HUES48 (cell line): Measurements from ENCODE around the gene NCOA6.
"Not testable (repeated sequence)": the region's sequence is repeated elsewhere in the genome, so short reads cannot be mapped to it uniquely, and the experiment has no call there.

Experiments
- H3K27ac ChIP-seq: one replicate; pipeline ENCODE4 v1.7.0; 2013; ENCODE audit warnings: low read depth, low read length, inconsistent platforms
- H3K27me3 ChIP-seq: 2 replicates; pipeline ENCODE4 v1.6.1; 2013; ENCODE audit warnings: mild to moderate bottlenecking, low read length; ENCODE audit not compliant: control insufficient read depth, insufficient read depth
- H3K36me3 ChIP-seq: 2 replicates; pipeline ENCODE4 v1.6.1; 2013; ENCODE audit warnings: low read length; ENCODE audit not compliant: control insufficient read depth, insufficient read depth
- H3K4me1 ChIP-seq: 2 replicates; pipeline ENCODE4 v1.6.1; 2013; ENCODE audit warnings: mild to moderate bottlenecking, low read length; ENCODE audit not compliant: control insufficient read depth, insufficient read depth
- H3K4me3 ChIP-seq: 2 replicates; pipeline ENCODE4 v1.5.1; 2013; ENCODE audit warnings: mild to moderate bottlenecking, low read depth, low read length
- H3K9ac ChIP-seq: 2 replicates; pipeline ENCODE4 v1.6.1; 2013; ENCODE audit warnings: mild to moderate bottlenecking, low read depth, low read length, moderate library complexity
- H3K9me3 ChIP-seq: 2 replicates; pipeline ENCODE4 v1.6.1; 2013; ENCODE audit warnings: low read length; ENCODE audit not compliant: control insufficient read depth, insufficient read depth

The NCOA6 gene

DNA sequence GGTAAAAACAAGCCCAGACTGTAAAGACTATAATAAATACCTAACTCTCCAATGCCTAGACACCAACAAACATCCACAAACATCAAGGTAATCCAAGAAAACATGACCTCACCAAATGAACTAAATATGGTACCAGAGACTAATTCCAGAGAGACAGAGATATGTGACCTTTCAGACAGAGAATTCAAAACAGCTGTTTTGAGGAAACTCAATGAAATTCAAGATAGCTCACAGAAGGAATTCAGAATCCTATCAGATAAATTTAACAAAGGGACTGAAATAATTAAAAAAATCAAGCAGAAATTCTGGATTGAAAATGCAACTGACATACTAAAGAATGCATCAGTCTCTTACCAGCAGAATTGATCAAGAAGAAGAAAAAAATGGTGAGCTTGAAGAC lies 26.6 kb downstream of the NCOA6 start:
- Histone ChIP-seq H3K27ac (no peak overlapping the region), H3K9ac (no peak overlapping the region), H3K4me1 (0 out of 2 replicates have a peak, but pooled peaks cover 3% of the 10 kb centered on the region), H3K36me3 (no peaks in the 10 kb centered on the region), H3K27me3 (no peaks in the 10 kb centered on the region), H3K4me3 (no peak overlapping the region), H3K9me3 (no peaks in the 10 kb centered on the region)

DNA sequence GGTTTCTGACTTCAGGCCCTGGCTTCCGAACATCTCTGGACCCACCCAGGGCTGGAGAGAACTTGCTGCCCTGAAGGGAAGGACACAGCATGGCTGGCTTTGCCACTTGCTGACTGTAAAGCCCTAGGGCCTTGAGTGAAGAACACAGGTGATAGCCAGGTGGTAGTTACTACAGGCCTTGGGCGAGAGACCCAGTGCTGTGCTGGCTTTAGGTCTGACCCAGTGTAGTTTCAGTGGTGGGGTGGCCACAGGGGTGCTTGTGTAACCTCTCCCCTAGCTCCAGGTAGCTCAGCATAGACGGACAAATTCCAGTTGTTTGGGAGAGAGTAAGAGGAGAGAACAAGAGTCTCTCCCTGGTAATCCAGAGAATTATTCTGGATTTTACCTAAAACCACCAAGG lies 27.1 kb downstream of the NCOA6 start:
- Histone ChIP-seq H3K4me3 (no peak overlapping the region), H3K9ac (no peak overlapping the region), H3K36me3 (no peaks in the 10 kb centered on the region)

DNA sequence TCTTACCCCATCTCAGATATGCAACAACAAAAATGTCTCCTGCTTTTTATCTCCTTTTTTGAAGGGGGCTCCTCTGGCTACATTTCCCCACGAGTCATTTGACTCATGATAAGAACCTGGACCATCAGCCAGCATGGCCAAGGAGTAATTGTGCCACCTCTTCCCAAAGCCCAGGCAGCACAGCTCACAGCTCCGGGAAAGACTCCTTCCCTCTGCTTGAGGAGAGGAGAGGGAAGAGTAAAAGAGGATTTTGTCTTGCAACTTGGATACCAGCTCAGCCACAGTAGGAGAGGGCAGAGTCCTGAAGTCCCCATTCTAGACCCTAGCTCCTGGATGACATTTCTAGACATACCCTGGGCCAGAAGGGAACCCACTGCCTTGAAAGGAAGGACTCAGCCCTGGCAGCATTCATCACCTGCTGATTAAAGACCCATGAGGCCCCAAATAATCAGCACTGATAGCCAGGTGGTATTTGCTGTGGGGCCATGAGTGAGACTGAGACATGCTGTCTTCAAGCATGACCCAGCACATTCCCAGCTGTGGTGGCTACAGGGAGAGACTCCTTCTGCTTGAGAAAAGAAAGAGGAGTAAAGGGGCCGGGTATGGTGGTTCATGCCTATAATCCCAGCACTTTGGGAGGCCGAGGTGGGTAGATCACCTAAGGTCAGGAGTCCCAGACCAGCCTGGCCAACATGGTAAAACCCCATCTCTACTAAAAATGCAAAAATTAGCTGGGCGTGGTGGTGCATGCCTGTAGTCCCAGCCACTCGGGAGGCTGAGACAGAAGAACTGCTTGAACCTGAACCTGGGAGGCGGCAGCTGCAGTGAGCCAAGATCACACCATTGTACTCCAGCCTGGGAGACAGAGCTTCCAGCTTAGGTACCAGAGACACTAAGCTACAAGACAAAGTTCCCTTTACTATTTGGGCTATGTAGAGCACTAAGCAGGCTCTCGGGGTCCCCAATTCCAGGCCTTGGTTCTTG lies 28.1 kb downstream of the NCOA6 start:
- Histone ChIP-seq H3K9ac (no peak overlapping the region), H3K4me1 (0 out of 2 replicates have a peak, but pooled peaks cover 3% of the 10 kb centered on the region), H3K27ac (no peak overlapping the region), H3K27me3 (no peaks in the 10 kb centered on the region), H3K9me3 (no peaks in the 10 kb centered on the region), H3K4me3 (no peak overlapping the region), H3K36me3 (no peaks in the 10 kb centered on the region)

More for the DNA sequence above, 27.1 kb downstream of the NCOA6 start:
- Histone ChIP-seq H3K9me3 (no peaks in the 10 kb centered on the region), H3K27me3 (no peaks in the 10 kb centered on the region), H3K27ac (no peak overlapping the region), H3K4me1 (0 out of 2 replicates have a peak, but pooled peaks cover 3% of the 10 kb centered on the region)

DNA sequence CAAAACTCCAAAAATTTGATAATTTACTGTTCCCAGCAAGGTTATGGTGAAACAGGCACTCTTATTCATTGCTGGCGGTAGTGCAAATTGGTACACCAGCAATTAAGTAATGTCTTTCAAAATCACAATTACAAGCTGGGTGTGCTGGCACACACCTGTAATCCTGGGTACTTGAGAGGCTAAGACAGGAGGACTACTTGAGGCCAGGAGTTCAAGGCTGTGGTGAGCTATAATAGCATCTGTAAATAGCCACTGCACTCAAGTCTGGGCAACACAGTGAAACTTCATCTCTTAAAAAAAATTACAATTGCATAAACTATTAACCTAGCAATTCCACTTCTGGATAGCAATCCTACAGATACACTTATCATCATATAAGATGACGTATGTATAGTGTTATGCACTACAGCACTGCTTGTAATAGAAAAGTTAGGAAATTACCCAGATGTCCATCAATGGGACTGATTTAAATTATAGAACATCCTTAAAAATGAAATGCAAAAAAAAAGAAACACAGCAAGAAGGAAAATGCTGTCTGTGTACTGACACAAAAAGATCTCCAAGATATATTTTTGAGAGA lies 31.4 kb downstream of the NCOA6 start:
- no peak overlapping the region for H3K9ac ChIP-seq
- H3K4me3 ChIP-seq: no peak overlapping the region

DNA sequence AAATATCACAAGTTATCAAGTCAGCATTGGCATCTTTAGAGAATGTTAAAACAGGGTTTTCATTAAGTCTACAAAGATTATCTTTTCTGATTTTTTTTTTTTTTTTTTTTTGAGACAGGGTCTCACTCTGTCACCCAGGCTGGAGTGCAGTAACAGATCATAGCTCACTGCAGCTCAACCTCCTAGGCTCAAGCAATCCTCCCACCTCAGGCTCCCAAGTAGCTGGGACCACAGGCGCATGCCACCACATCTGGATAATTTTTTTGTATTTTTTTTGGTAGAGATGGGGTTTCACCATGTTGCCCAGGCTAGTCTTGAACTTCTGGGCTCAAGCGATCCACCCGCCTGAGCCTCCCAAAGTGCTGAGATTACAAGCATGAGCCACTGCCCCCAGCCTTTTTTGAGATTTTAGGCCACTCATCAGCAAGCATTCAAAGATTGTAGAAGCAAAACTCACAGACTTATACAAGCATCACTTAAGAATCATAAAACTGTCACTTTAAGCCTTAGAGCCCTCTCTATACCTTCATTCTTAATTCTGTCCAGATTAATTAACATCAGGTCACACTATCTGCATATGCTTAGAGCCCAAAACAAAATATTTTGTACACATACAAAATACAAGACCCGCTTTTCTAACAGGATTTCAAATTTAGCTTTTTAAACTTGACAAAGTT lies 32.6 kb downstream of the NCOA6 start:
- Histone ChIP-seq H3K9me3 (no peaks in the 10 kb centered on the region), H3K4me1 (peaks cover 8% of the 10 kb centered on the region; the same call in 1 of the 2 replicates), H3K27me3 (no peaks in the 10 kb centered on the region), H3K4me3 (no peak overlapping the region), H3K9ac (no peak overlapping the region), H3K27ac (no peak overlapping the region), H3K36me3 (no peaks in the 10 kb centered on the region)

More for the DNA sequence above, 31.4 kb downstream of the NCOA6 start:
- Histone ChIP-seq H3K27me3 (no peaks in the 10 kb centered on the region), H3K27ac (no peak overlapping the region), H3K9me3 (no peaks in the 10 kb centered on the region), H3K36me3 (no peaks in the 10 kb centered on the region), H3K4me1 (peaks cover 8% of the 10 kb centered on the region; the same call in 1 of the 2 replicates)

DNA sequence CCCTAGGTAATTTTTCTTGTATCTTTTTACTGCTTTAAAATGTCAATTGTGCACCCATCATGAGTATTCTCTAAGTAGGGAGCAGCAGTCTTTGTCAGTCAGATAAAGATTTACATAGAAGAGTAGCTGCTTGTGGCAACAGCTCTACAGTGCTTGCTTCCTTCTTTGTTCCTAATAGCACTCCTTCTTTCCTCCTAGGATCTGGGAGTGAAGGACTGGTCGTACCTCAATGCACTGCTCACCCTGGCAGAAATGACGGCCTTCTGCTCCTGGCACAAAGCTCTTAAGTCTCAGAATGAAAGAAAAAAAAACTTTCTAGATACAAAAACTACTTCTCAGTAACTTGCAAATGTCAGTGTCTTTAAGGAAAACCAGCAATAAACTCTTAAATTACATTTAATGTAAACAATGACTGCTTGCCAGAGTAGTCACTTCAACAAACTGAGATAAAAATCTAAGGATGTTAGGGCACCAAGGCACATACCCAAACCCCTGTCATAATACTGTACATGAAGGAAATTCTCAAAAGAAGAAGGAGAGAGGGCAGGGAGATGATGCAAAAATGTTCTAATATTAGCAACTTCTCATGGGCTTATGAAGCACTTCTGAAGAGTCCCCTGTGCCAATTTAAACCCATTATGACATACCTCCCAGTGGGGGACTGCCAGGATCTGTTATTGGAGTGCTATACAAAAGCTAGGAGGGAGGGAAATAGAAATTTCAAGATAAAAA lies 34.0 kb downstream of the NCOA6 start:
- Histone ChIP-seq H3K4me1 (peaks cover 8% of the 10 kb centered on the region; the same call in 1 of the 2 replicates), H3K27ac (peak overlapping the region; percentile 5), H3K4me3 (no peak overlapping the region), H3K9ac (no peak overlapping the region), H3K36me3 (no peaks in the 10 kb centered on the region), H3K27me3 (no peaks in the 10 kb centered on the region), H3K9me3 (no peaks in the 10 kb centered on the region)

DNA sequence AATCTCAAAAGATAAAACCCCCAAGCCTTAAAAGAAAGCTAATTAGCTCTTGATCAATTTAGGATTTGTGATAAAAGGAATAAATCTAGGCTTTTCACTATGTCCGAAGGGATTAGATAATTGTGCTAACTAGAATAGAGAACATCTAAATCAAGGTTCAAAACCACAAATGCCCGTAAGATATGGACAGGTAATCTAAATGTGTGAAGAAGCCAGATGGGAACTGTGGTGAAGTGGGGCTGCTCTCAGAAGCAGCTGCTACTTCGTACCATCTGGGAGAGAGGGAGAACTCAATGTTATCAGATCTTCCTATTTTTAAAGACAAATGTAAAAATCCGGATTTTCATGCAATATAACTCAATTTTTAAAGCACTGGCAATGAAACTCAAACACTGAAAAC lies 44.2 kb downstream of the NCOA6 start:
- Histone ChIP-seq H3K4me1 (no peaks in the 10 kb centered on the region), H3K36me3 (0 out of 2 replicates have a peak, but pooled peaks cover 5% of the 10 kb centered on the region), H3K27me3 (no peaks in the 10 kb centered on the region), H3K4me3 (no peak overlapping the region), H3K9me3 (no peaks in the 10 kb centered on the region), H3K9ac (no peak overlapping the region), H3K27ac (no peak overlapping the region)

DNA sequence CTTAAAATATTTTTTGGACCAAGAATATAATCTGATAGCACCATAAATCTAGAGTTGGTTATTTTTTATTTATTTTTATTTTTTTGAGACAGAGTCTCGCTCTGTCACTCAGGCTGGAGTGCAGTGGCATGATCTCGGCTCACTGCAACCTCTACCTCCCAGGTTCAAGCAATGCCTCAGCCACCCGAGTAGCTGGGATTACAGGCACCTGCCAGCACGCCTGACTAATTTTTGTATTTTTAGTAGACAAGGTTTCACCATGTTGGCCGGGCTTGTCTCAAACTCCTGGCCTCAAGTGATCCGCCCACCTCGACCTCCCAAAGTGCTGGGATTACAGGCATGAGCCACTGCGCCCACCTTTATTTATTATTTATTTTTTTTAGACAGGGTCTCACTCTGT lies 45.2 kb downstream of the NCOA6 start:
- not testable (repeated sequence) for H3K9me3 ChIP-seq, H3K36me3 ChIP-seq, H3K27ac ChIP-seq, H3K4me1 ChIP-seq, H3K27me3 ChIP-seq, H3K4me3 ChIP-seq, H3K9ac ChIP-seq

DNA sequence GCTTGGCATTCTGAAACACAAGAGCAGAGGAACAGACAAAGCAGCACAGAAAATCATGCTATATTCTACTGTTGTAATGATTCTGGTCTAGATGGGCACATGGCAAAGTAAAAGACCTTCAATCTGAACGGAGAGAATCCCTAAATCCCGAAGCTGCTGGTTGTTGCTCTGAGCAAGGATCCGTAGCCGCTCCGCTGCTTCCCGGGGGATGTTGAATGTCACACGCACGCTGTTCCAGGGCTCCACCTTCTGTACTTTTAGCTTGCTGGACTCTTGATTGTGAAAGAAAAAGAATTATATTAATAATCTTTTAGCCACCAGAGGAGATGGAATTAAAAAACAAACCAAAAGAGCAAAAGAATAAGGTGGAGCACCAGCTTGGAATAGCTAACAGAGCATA lies 49.3 kb downstream of the NCOA6 start:
- no peak overlapping the region for H3K4me3 ChIP-seq
- H3K27me3 ChIP-seq: no peaks in the 10 kb centered on the region
- no peak overlapping the region for H3K9ac ChIP-seq
- H3K36me3 ChIP-seq: peaks cover 9% of the 10 kb centered on the region; the same call in 1 of the 2 replicates
- H3K27ac ChIP-seq: no peak overlapping the region
- H3K9me3 ChIP-seq: no peaks in the 10 kb centered on the region
- H3K4me1 ChIP-seq: no peaks in the 10 kb centered on the region

DNA sequence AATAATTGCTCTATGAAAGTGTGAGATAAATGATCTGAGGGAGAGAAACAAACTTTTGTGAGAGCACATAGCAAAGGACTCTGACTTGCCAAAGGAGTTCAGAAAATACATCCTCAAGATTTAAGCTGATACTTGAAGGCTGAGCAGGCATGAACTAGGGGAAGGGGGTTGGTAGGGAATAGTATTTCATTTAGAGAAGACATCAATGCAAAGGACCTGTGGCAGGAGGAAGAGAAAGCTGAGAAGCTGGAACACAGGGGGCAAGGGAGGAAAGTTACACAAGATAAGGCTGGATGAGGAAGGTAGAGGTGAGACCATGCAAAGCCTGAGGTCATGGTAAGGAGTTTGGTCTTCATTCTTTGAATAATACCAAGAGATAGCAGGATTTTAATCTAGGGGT lies 50.6 kb downstream of the NCOA6 start:
- Histone ChIP-seq H3K9ac (no peak overlapping the region), H3K4me1 (no peaks in the 10 kb centered on the region), H3K9me3 (no peaks in the 10 kb centered on the region), H3K36me3 (peaks cover 9% of the 10 kb centered on the region; the same call in 1 of the 2 replicates), H3K27me3 (no peaks in the 10 kb centered on the region), H3K27ac (no peak overlapping the region), H3K4me3 (no peak overlapping the region)
